K562 (cell line): Measurements from ENCODE around the gene DNAH1. TPM values are rescaled to one million over a fixed set of nuclear protein-coding genes. Genes with fewer than 3 reads are reported as not detected.

ENCODE experiments used
- BCOR ChIP-seq: fragments of 450-650 bp; IDR thresholded peaks from 2 replicates; pipeline ENCODE4 v1.6.1; 2016
- CAMTA2 ChIP-seq: fragments of 250-450 bp; sonication (Bioruptor Pico); conservative IDR thresholded peaks from 2 replicates; pipeline ENCODE4 v1.5.1; 2022
- GTF2A2 ChIP-seq: IDR thresholded peaks from 2 replicates; pipeline ENCODE4 v1.6.1; 2016; ENCODE audit warnings: mild to moderate bottlenecking, missing genetic modification characterization, missing compliant biosample characterization
- GTF2B ChIP-seq: IDR thresholded peaks from 2 replicates; pipeline ENCODE4 v1.6.1; 2011; ENCODE audit not compliant: insufficient read length; ENCODE audit errors: extremely low read depth
- HDAC2 ChIP-seq: fragments of 450-650 bp; IDR thresholded peaks from 2 replicates; pipeline ENCODE4 v1.6.1; 2016; ENCODE audit warnings: mild to moderate bottlenecking
- ILF3 ChIP-seq: fragments of 450-650 bp; IDR thresholded peaks from 2 replicates; pipeline ENCODE4 v1.6.1; 2018; ENCODE audit warnings: antibody characterized with exemption, mild to moderate bottlenecking, moderate library complexity, borderline replicate concordance
- KLF10 ChIP-seq: fragments of 250-450 bp; sonication (Bioruptor Pico); IDR thresholded peaks from 2 replicates; pipeline ENCODE4 v1.6.1; 2021; ENCODE audit warnings: matching md5 sums
- L3MBTL2 ChIP-seq: fragments of 450-650 bp; IDR thresholded peaks from 2 replicates; pipeline ENCODE4 v1.6.1; 2016; ENCODE audit warnings: mild to moderate bottlenecking, moderate library complexity
- REST ChIP-seq, 2 experiments: fragments of 450-650 bp; formaldehyde crosslinking in 1 of 2; IDR thresholded peaks; 2 replicates each; pipeline versions ENCODE4 v1.4.0 to v1.6.1; 2014 to 2020; ENCODE audit warnings: mild to moderate bottlenecking in 2 of 2, borderline replicate concordance in 1 of 2, low read depth in 1 of 2
- U2AF2 ChIP-seq: fragments of 200-400 bp; formaldehyde crosslinking; optimal IDR thresholded peaks from 2 replicates; pipeline ENCODE3; 2017; ENCODE audit warnings: low read depth, mild to moderate bottlenecking, low read length
- VEZF1 ChIP-seq: fragments of 200-800 bp; sonication (Bioruptor generic); IDR thresholded peaks from 2 replicates; pipeline ENCODE4 v1.6.1; 2017; ENCODE audit warnings: missing genetic modification characterization, missing compliant biosample characterization
- ZNF699 ChIP-seq: fragments of 250-450 bp; sonication (Bioruptor Pico); IDR thresholded peaks from 2 replicates; pipeline ENCODE4 v1.8.0; 2021; ENCODE audit warnings: mild to moderate bottlenecking, moderate library complexity; ENCODE audit not compliant: insufficient replicate concordance
- polyA plus RNA-seq, 8 experiments: library from polyadenylated mRNA; depleted of rRNA in 4 of 8; stranded (reverse) in 5 of 8; unstranded in 3 of 8; fragments of >200 nt; fragmentation: Nextera tagmentation in 2 of 8; fragmentation: Illumina TruSeq in 1 of 8; extraction: Ambion mirVana in 2 of 8; extraction: Trizol in 1 of 8; gene quantifications; 2 replicates each; pipeline versions ENCODE4 v1.2.1 to v1.2.3, GENCODE V29; 2011 to 2014; ENCODE audit warnings: inconsistent platforms in 1 of 8, missing spikeins in 1 of 8
- total RNA-seq, 7 experiments: library from RNA; depleted of rRNA in 6 of 7; stranded (reverse); fragments of >200 nt in 6 of 7; fragmentation: Illumina TruSeq in 2 of 7; extraction: Trizol in 2 of 7; gene quantifications; 2 replicates each; pipeline versions ENCODE4 v1.2.1 to v1.2.3, GENCODE V29; 2011 to 2021; ENCODE audit warnings: low replicate concordance in 1 of 7
- TF ChIP-seq, protein P1 (sequence below): fragments of 450-650 bp; IDR thresholded peaks from 2 replicates; pipeline ENCODE4 v1.7.1; 2018; ENCODE audit warnings: mild to moderate bottlenecking, low read depth; ENCODE audit not compliant: partially characterized antibody

Gene DNAH1
- total and polyA plus RNA-seq, 9 of the 15 experiments (the other 6 are each of a cell fraction or from before 2014, with no cell fraction given): 0.04 to 0.84 (median 0.50) TPM

- TF ChIP-seq REST (IDR thresholded peaks at IDR 0.05; ENCODE audit: borderline replicate concordance) (peak; percentile 23; the same call in 1 of the 2 replicates), REST (CRISPR knock-in tag; IDR thresholded peaks at IDR 0.05; ENCODE audit: low read depth) (no peak), ZNF699 (CRISPR knock-in tag) (no peak), ILF3 (no peak), L3MBTL2 (peak; percentile 47), KLF10 (no peak), HDAC2 (no peak), U2AF2 (no peak), BCOR (no peak), GTF2B (no peak), VEZF1 (CRISPR knock-in tag) (peak; percentile 94), GTF2A2 (tag) (no peak), CAMTA2 (CRISPR knock-in tag) (no peak)
- TF ChIP-seq, protein P1, sequence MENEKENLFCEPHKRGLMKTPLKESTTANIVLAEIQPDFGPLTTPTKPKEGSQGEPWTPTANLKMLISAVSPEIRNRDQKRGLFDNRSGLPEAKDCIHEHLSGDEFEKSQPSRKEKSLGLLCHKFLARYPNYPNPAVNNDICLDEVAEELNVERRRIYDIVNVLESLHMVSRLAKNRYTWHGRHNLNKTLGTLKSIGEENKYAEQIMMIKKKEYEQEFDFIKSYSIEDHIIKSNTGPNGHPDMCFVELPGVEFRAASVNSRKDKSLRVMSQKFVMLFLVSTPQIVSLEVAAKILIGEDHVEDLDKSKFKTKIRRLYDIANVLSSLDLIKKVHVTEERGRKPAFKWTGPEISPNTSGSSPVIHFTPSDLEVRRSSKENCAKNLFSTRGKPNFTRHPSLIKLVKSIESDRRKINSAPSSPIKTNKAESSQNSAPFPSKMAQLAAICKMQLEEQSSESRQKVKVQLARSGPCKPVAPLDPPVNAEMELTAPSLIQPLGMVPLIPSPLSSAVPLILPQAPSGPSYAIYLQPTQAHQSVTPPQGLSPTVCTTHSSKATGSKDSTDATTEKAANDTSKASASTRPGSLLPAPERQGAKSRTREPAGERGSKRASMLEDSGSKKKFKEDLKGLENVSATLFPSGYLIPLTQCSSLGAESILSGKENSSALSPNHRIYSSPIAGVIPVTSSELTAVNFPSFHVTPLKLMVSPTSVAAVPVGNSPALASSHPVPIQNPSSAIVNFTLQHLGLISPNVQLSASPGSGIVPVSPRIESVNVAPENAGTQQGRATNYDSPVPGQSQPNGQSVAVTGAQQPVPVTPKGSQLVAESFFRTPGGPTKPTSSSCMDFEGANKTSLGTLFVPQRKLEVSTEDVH: no peak
Measured at GRCh38 chr3:52299879-52300611, 16.1 kb upstream of the DNAH1 start (continued).
